Colonic mucosa (tissue), 4 donors: ENCODE results near the gene NCKAP5. TPM values are rescaled to one million over a fixed set of nuclear protein-coding genes. Genes with fewer than 3 reads are reported as not detected.

Source experiments
- DNase-seq: peaks from one replicate; pipeline ENCODE4 v3.0.0-alpha.2; 2020
- H3K27ac ChIP-seq: fragments of 200-600 bp; one replicate; pipeline ENCODE4 v1.8.0; 2021
- H3K27me3 ChIP-seq: fragments of 200-600 bp; one replicate; pipeline ENCODE4 v1.8.0; 2021
- H3K36me3 ChIP-seq: fragments of 200-600 bp; one replicate; pipeline ENCODE4 v1.8.0; 2021
- H3K4me1 ChIP-seq: fragments of 200-600 bp; one replicate; pipeline ENCODE4 v1.8.0; 2021; ENCODE audit warnings: mild to moderate bottlenecking
- H3K4me3 ChIP-seq: fragments of 200-600 bp; one replicate; pipeline ENCODE4 v1.8.0; 2021
- H3K9ac ChIP-seq, 2 donors: one replicate each; pipeline ENCODE4 v1.7.0; 2013; ENCODE audit warnings: control low read depth in 2 of 2, low read depth in 2 of 2, low read length in 2 of 2
- H3K9me3 ChIP-seq: fragments of 200-600 bp; one replicate; pipeline ENCODE4 v1.8.0; 2021
- CTCF ChIP-seq: fragments of 200-600 bp; IDR thresholded peaks from one replicate; pipeline ENCODE4 v1.8.0; 2022; ENCODE audit warnings: antibody characterized with exemption, mild to moderate bottlenecking
- intact Hi-C: fragments of 100-400 bp; cut with DNase I; formaldehyde crosslinking; loops from one replicate; pipeline ENCODE4 v1.14.1; 2022
- total RNA-seq, 2 donors: library from RNA; stranded (reverse); fragmentation: NEBNext Ultra II Directional in 1 of 2; extraction: Animal tissue kit (Norgen Biotek cat#: 25700) in 1 of 2; gene quantifications; one replicate each; pipeline ENCODE4 v1.2.1, GENCODE V29; 2021
- donor health status: healthy.
- donor health status: DM: no; HTN: no; CAD: no.
- donor health status: DM: no; HTN: no; CAD: no.

NCKAP5 gene
- total RNA-seq, 2 donors from 2014 or later = 2.9 to 3.7 TPM

DNA sequence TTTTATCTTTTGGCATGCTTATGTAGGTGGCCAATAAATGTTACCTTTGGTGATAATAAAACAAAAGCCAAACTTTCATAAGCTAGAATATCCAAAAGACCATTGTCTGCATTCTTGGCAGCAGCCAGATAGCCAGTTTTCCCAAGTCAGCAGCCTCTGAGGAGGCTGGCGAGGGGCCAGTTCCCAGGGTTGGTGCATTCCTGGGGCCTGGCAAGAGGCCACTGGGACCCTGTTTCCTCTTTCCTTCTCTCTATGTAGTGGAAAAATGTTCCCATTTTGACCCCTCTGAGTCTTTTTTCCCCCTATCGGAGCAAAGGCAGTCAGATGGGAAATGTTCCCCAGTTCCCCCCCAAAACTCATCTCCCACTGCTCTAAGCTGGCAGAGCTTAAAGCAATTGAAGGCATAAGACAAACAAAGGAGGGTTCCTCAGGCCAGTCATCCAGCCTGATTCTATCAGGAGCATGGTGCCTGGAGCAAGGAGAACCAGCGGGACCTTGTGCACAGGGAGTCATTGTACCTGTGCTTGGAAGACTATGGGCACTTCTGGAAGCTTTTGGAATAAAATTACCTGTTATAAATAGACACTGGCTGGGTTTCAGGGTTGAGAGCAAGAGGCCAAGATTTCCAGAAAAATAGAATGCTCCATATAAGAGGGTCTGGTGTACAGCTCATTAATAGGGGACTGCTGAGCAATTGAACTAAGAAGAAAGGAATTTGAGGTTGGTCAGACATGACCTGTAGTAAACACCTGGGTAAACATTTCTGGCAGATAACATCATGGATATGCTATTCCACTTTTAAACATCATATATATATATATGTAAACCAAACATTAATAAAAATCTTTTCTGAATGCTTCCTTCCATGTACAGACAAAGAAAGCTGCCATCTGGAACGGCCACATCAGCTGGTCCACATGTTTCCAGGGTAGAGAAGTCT, 63.4 kb downstream of the NCKAP5 start:
- intact Hi-C loops = no loop called here
- no peaks in the 10 kb centered on the region for H3K4me1 ChIP-seq

DNA sequence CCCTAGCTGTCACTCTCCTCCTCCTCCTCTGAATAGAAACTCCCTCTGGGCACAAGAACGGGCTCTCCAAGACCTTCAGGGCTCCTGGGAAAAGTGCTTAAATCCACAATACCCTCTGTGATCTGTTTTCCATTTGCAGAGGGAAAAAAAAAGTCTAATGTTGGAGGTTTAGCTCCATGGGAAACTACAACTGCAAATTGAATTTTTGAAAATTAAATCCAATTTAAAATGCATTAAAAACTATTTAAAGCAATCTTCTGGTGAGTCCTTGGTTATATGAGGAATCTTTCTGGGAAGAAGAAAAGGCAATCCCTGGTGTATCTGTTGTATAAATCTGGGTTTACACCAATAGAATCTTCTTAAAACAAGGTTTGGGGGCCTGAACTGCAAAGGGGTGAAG, 64.3 kb downstream of the NCKAP5 start:
- no peak overlapping the region for H3K4me3 ChIP-seq
- DNase-seq = no peak
- no peaks in the 10 kb centered on the region for H3K27me3 ChIP-seq
- intact Hi-C loops = no loop called here
- no peaks in the 10 kb centered on the region for H3K4me1 ChIP-seq
- no peak for TF ChIP-seq CTCF
- no peak overlapping the region for H3K27ac ChIP-seq
- no peak overlapping the region for H3K9ac ChIP-seq
- H3K36me3 ChIP-seq = no peaks in the 10 kb centered on the region
- H3K9me3 ChIP-seq = no peaks in the 10 kb centered on the region

More for the DNA sequence above, 63.4 kb downstream of the NCKAP5 start:
- H3K36me3 ChIP-seq = no peaks in the 10 kb centered on the region
- no peak overlapping the region for H3K4me3 ChIP-seq
- no peaks in the 10 kb centered on the region for H3K9me3 ChIP-seq
- TF ChIP-seq CTCF = no peak
- no peak overlapping the region for H3K9ac ChIP-seq
- H3K27me3 ChIP-seq = no peaks in the 10 kb centered on the region
- peak; percentile 68 for DNase-seq
- H3K27ac ChIP-seq = no peak overlapping the region

DNA sequence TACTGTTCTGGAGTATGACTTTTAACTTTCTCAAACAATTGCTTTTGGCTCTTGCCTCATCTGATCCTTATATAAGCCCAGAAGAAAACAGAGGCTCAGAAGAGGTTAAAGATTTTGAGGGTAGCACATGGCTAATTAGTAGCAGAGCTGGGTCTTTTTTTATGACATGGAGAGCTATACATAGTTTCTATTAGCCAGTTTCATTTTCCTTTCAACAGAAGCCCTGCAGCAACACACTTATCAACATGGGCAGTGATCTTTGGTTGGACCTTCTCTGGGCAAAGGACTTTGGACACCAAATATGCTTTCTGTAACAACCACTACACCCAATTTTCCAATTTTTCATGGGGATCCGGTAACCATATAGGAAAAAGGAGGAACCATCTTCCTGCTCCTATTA, 64.9 kb downstream of the NCKAP5 start:
- Histone ChIP-seq H3K36me3 (no peaks in the 10 kb centered on the region), H3K4me1 (no peaks in the 10 kb centered on the region), H3K9me3 (no peaks in the 10 kb centered on the region), H3K9ac (no peak overlapping the region), H3K27me3 (no peaks in the 10 kb centered on the region), H3K4me3 (no peak overlapping the region), H3K27ac (no peak overlapping the region)
- intact Hi-C loops = no loop called here
- no peak for DNase-seq
- no peak for TF ChIP-seq CTCF

GRCh38 chr2:133502678-133503077, 65.6 kb downstream of the NCKAP5 start:
- no peaks in the 10 kb centered on the region for H3K27me3 ChIP-seq
- H3K9me3 ChIP-seq = no peaks in the 10 kb centered on the region
- intact Hi-C loops = no loop called here
- no peak overlapping the region for H3K27ac ChIP-seq
- H3K9ac ChIP-seq = no peak overlapping the region
- H3K4me3 ChIP-seq = no peak overlapping the region
- H3K36me3 ChIP-seq = no peaks in the 10 kb centered on the region
- DNase-seq = no peak
- no peak for TF ChIP-seq CTCF
- no peaks in the 10 kb centered on the region for H3K4me1 ChIP-seq

- Histone ChIP-seq H3K9ac (no peak overlapping the region), H3K4me1 (no peaks in the 10 kb centered on the region), H3K4me3 (no peak overlapping the region), H3K27ac (no peak overlapping the region), H3K9me3 (no peaks in the 10 kb centered on the region), H3K36me3 (no peaks in the 10 kb centered on the region), H3K27me3 (no peaks in the 10 kb centered on the region)
- no peak for TF ChIP-seq CTCF
- no peak for DNase-seq
- intact Hi-C loops = no loop called here
Observed at GRCh38 chr2:133500917-133501316, 67.3 kb downstream of the NCKAP5 start.
